Measurements from ENCODE around the gene ASXL1. TPM values are rescaled to one million over a fixed set of nuclear protein-coding genes. Genes with fewer than 3 reads are reported as not detected.
"Not testable (repeated sequence)": the region's sequence is repeated elsewhere in the genome, so short reads cannot be mapped to it uniquely, and the experiment has no call there.

The ASXL1 gene
- total and polyA plus RNA-seq, 9 donors, result 31.6 to 85.1 (median 67.9) TPM

- Histone ChIP-seq H3K4me3 (no peak overlapping the region), H3K27ac (no peak overlapping the region), H3K4me1 (ENCODE audit: insufficient read depth) (no peaks in the 10 kb centered on the region), H3K36me3 (no peaks in the 10 kb centered on the region), H3K27me3 (no peaks in the 10 kb centered on the region), H3K9me3 (no peaks in the 10 kb centered on the region)
- no peak for DNase-seq
- 32 to 50% (median 49%) methylated on average over 3 of the region's 3 CpGs for WGBS, 3 donors
- TF ChIP-seq POLR2A (IDR thresholded peaks at IDR 0.05), result no peak
- TF ChIP-seq EP300 (IDR thresholded peaks at IDR 0.05), result no peak
- TF ChIP-seq CTCF (IDR thresholded peaks at IDR 0.05), result no peak
- intact Hi-C loops (cut with DNase I), result no loop called here
Observed at GRCh38 chr20:32396646-32397160, 38.6 kb downstream of the ASXL1 start.

- Histone ChIP-seq H3K27me3 (no peaks in the 10 kb centered on the region), H3K27ac (no peak overlapping the region), H3K9me3 (no peaks in the 10 kb centered on the region), H3K36me3 (no peaks in the 10 kb centered on the region), H3K4me3 (no peak overlapping the region), H3K4me1 (ENCODE audit: insufficient read depth) (no peaks in the 10 kb centered on the region)
- intact Hi-C loops (cut with DNase I), result no loop called here
- no peak for TF ChIP-seq EP300 (IDR thresholded peaks at IDR 0.05)
- TF ChIP-seq POLR2A (IDR thresholded peaks at IDR 0.05), result no peak
- TF ChIP-seq CTCF (IDR thresholded peaks at IDR 0.05), result no peak
- 87 to 89% (median 88%) methylated on average over 11 of the region's 11 CpGs for WGBS, 3 donors
- DNase-seq, result no peak
Observed at GRCh38 chr20:32397567-32398084, 39.5 kb downstream of the ASXL1 start.

- no peaks in the 10 kb centered on the region for H3K27me3 ChIP-seq
- no peaks in the 10 kb centered on the region for H3K9me3 ChIP-seq
- H3K4me3 ChIP-seq, result no peak overlapping the region
- no peaks in the 10 kb centered on the region for H3K36me3 ChIP-seq
- WGBS, 3 donors, result 95 to 96% (median 96%) methylated on average over 1 of the region's 1 CpG
- no peaks in the 10 kb centered on the region for H3K4me1 ChIP-seq (ENCODE audit: insufficient read depth)
- H3K27ac ChIP-seq, result no peak overlapping the region
- intact Hi-C loops (cut with DNase I), result no loop called here
- DNase-seq, result no peak
- TF ChIP-seq EP300 (IDR thresholded peaks at IDR 0.05) (no peak), CTCF (IDR thresholded peaks at IDR 0.05) (no peak), POLR2A (IDR thresholded peaks at IDR 0.05) (no peak)
Observed at GRCh38 chr20:32400476-32400875, 42.3 kb downstream of the ASXL1 start.

- TF ChIP-seq POLR2A (IDR thresholded peaks at IDR 0.05) (no peak), EP300 (IDR thresholded peaks at IDR 0.05) (no peak)
- no peak overlapping the region for H3K4me3 ChIP-seq
- no peaks in the 10 kb centered on the region for H3K9me3 ChIP-seq
- no peaks in the 10 kb centered on the region for H3K27me3 ChIP-seq
- no peaks in the 10 kb centered on the region for H3K36me3 ChIP-seq
- no peak for DNase-seq
- H3K4me1 ChIP-seq (ENCODE audit: insufficient read depth), result peaks cover 2% of the 10 kb centered on the region
- H3K27ac ChIP-seq, result no peak overlapping the region
- WGBS, 3 donors, result 86 to 91% (median 90%) methylated on average over 2 of the region's 2 CpGs
- intact Hi-C loops (cut with DNase I), result no loop called here
Observed at GRCh38 chr20:32404017-32404416, 45.9 kb downstream of the ASXL1 start.

GRCh38 chr20:32406701-32407100 lies 48.6 kb downstream of the ASXL1 start:
- WGBS, 3 donors, result 96 to 98% (median 96%) methylated on average over 4 of the region's 4 CpGs
- DNase-seq, result no peak
- H3K4me3 ChIP-seq, result no peak overlapping the region
- peaks cover 2% of the 10 kb centered on the region for H3K4me1 ChIP-seq (ENCODE audit: insufficient read depth)
- no peak overlapping the region for H3K27ac ChIP-seq
- H3K9me3 ChIP-seq, result no peaks in the 10 kb centered on the region
- intact Hi-C loops (cut with DNase I), result no loop called here
- no peaks in the 10 kb centered on the region for H3K27me3 ChIP-seq
- TF ChIP-seq EP300 (IDR thresholded peaks at IDR 0.05) (no peak), CTCF (IDR thresholded peaks at IDR 0.05) (no peak), POLR2A (IDR thresholded peaks at IDR 0.05) (no peak)
- no peaks in the 10 kb centered on the region for H3K36me3 ChIP-seq

GRCh38 chr20:32407131-32407750 lies 49.1 kb downstream of the ASXL1 start:
- H3K27me3 ChIP-seq; H3K9me3 ChIP-seq; H3K4me3 ChIP-seq; intact Hi-C loops (cut with DNase I); H3K27ac ChIP-seq; H3K4me1 ChIP-seq (ENCODE audit: insufficient read depth); H3K36me3 ChIP-seq; DNase-seq: not testable (repeated sequence)
- 92 to 94% (median 94%) methylated on average over 9 of the region's 9 CpGs for WGBS, 3 donors

All from ovary (tissue), 9 donors.